ENCODE measurements around the gene EIF2AK3. TPM values are rescaled to one million over a fixed set of nuclear protein-coding genes. Genes with fewer than 3 reads are reported as not detected.

The EIF2AK3 gene
- total and polyA plus RNA-seq, 2 of the 13 experiments (the other 11 are each of a cell fraction or from before 2014, with no cell fraction given): 10.3 to 30.6 TPM

- TF ChIP-seq ZHX1 (CRISPR knock-in tag; IDR thresholded peaks at IDR 0.05; ENCODE audit: low read depth) (0 out of 2 replicates have a peak, but pooled peaks have one; percentile 73), FOSL2 (CRISPR knock-in tag; IDR thresholded peaks at IDR 0.05) (peak; percentile 28; the same call in 1 of the 2 replicates), EHMT2 (IDR thresholded peaks at IDR 0.05; ENCODE audit: borderline replicate concordance, low read depth, low read length) (peak; percentile 30; the same call in 1 of the 2 replicates), FOXA1 (IDR thresholded peaks at IDR 0.05) (no peak), FOXA1 (CRISPR knock-in tag; IDR thresholded peaks at IDR 0.05) (no peak), ZNF75D (CRISPR knock-in tag; IDR thresholded peaks at IDR 0.05; ENCODE audit: borderline replicate concordance) (no peak), ZBTB1 (CRISPR knock-in tag; IDR thresholded peaks at IDR 0.05; ENCODE audit: borderline replicate concordance) (no peak), ATRX (CRISPR knock-in tag; IDR thresholded peaks at IDR 0.05; ENCODE audit: borderline replicate concordance) (no peak), KDM4B (CRISPR knock-in tag; IDR thresholded peaks at IDR 0.05) (no peak), SOX6 (IDR thresholded peaks at IDR 0.05) (no peak), SOX6 (CRISPR knock-in tag; IDR thresholded peaks at IDR 0.05) (no peak), ZNF660 (CRISPR knock-in tag; IDR thresholded peaks at IDR 0.05; ENCODE audit: borderline replicate concordance, low read depth) (no peak), FOXP1 (IDR thresholded peaks at IDR 0.05) (no peak), FOXP1 (CRISPR knock-in tag; IDR thresholded peaks at IDR 0.05) (no peak), CHD4 (IDR thresholded peaks at IDR 0.05; ENCODE audit: borderline replicate concordance, low read length) (no peak), ZNF33B (CRISPR knock-in tag; IDR thresholded peaks at IDR 0.05) (peak; percentile 81), GMEB2 (CRISPR knock-in tag; IDR thresholded peaks at IDR 0.05; ENCODE audit: low read depth) (no peak), NAIF1 (CRISPR knock-in tag; IDR thresholded peaks at IDR 0.05; ENCODE audit: borderline replicate concordance) (peak; percentile 89; the same call in 1 of the 2 replicates), KDM3A (CRISPR knock-in tag; IDR thresholded peaks at IDR 0.05; ENCODE audit: low read depth) (no peak), ZNF547 (CRISPR knock-in tag; IDR thresholded peaks at IDR 0.05) (0 out of 2 replicates have a peak, but pooled peaks have one; percentile 22), FOXK2 (IDR thresholded peaks at IDR 0.05) (no peak), SYNCRIP (IDR thresholded peaks at IDR 0.05; ENCODE audit: insufficient read depth, low read depth, low read length) (no peak), XRCC5 (optimal IDR thresholded peaks at IDR 0.05; ENCODE audit: low read length) (no peak), ZBTB8A (CRISPR knock-in tag; IDR thresholded peaks at IDR 0.05; ENCODE audit: borderline replicate concordance, low read depth) (no peak), THAP8 (CRISPR knock-in tag; IDR thresholded peaks at IDR 0.05; ENCODE audit: borderline replicate concordance) (no peak), ZNF570 (CRISPR knock-in tag; IDR thresholded peaks at IDR 0.05; ENCODE audit: borderline replicate concordance) (no peak), MXD1 (CRISPR knock-in tag; IDR thresholded peaks at IDR 0.05) (0 out of 2 replicates have a peak, but pooled peaks have one; percentile 15), KAT8 (CRISPR knock-in tag; IDR thresholded peaks at IDR 0.05) (no peak; the same call in none of the 2 replicates)
These were observed 749 bp upstream of the EIF2AK3 start (continued) for GRCh38 chr2:88627856-88628570.
